GM23338 (cell line): ENCODE measurements around the gene TRNP1. TPM values are rescaled to one million over a fixed set of nuclear protein-coding genes. Genes with fewer than 3 reads are reported as not detected.

Source experiments
- ATAC-seq: fragments of 200-7000 bp; cut with Tn5 transposase; 3 replicates; pipeline ENCODE4 v1.9.1; 2020
- DNase-seq: peaks from one replicate; pipeline ENCODE4 v3.0.0-alpha.2; 2015; ENCODE audit warnings: low spot score
- H2AFZ ChIP-seq: fragments of 200-600 bp; sonication (generic); 2 replicates; pipeline ENCODE4 v1.8.0; 2016; ENCODE audit warnings: antibody characterized with exemption, mild to moderate bottlenecking, moderate library complexity
- H3F3A ChIP-seq: fragments of 200-600 bp; sonication (generic); replicated peaks from 2 replicates; pipeline ENCODE4 v1.8.0; 2017; ENCODE audit warnings: antibody characterized with exemption, mixed run types, low read depth
- H3K27ac ChIP-seq: fragments of 200-600 bp; sonication (generic); 2 replicates; pipeline ENCODE4 v1.6.1; 2016; ENCODE audit warnings: low read depth
- H3K27me3 ChIP-seq: fragments of 200-600 bp; sonication (generic); 2 replicates; pipeline ENCODE4 v1.8.0; 2016; ENCODE audit warnings: mild to moderate bottlenecking, mixed run types, moderate library complexity; ENCODE audit not compliant: insufficient read depth
- H3K36me3 ChIP-seq: fragments of 200-600 bp; sonication (generic); 2 replicates; pipeline ENCODE4 v1.8.0; 2016; ENCODE audit warnings: mild to moderate bottlenecking; ENCODE audit not compliant: insufficient read depth
- H3K4me1 ChIP-seq: fragments of 200-600 bp; sonication (generic); 2 replicates; pipeline ENCODE4 v1.8.0; 2016; ENCODE audit warnings: mild to moderate bottlenecking, moderate library complexity; ENCODE audit not compliant: insufficient read depth
- H3K4me2 ChIP-seq: fragments of 200-600 bp; sonication (generic); 2 replicates; pipeline ENCODE4 v1.7.1; 2017; ENCODE audit warnings: mixed run types
- H3K4me3 ChIP-seq: fragments of 200-600 bp; sonication (generic); 2 replicates; pipeline ENCODE4 v1.6.1; 2016; ENCODE audit warnings: mixed run types
- H3K79me2 ChIP-seq: fragments of 200-600 bp; sonication (generic); replicated peaks from 2 replicates; pipeline ENCODE4 v1.8.0; 2017; ENCODE audit warnings: mild to moderate bottlenecking; ENCODE audit not compliant: insufficient read depth
- H3K9me2 ChIP-seq: fragments of 200-600 bp; sonication (generic); 2 replicates; pipeline ENCODE4 v1.8.0; 2017; ENCODE audit not compliant: insufficient read depth
- H4K20me1 ChIP-seq: fragments of 200-600 bp; sonication (generic); replicated peaks from 2 replicates; pipeline ENCODE4 v1.8.0; 2017; ENCODE audit warnings: mild to moderate bottlenecking; ENCODE audit not compliant: insufficient read depth
- H3K27ac Mint-ChIP-seq: 2 replicates; pipeline ENCODE4 v1.8.0; 2020; ENCODE audit warnings: inconsistent platforms, mild to moderate bottlenecking, moderate library complexity, mixed read lengths
- H3K27me3 Mint-ChIP-seq: 3 replicates; pipeline ENCODE4 v1.8.0; 2022; ENCODE audit warnings: low read depth, mild to moderate bottlenecking, moderate library complexity, mixed read lengths, inconsistent platforms; ENCODE audit not compliant: insufficient read depth, poor library complexity
- H3K36me3 Mint-ChIP-seq: 3 replicates; pipeline ENCODE4 v1.8.0; 2021; ENCODE audit warnings: low read depth, mild to moderate bottlenecking, inconsistent platforms, moderate library complexity, mixed read lengths
- H3K4me1 Mint-ChIP-seq: 3 replicates; pipeline ENCODE4 v1.8.0; 2020; ENCODE audit warnings: mild to moderate bottlenecking, inconsistent platforms, mixed read lengths
- H3K4me3 Mint-ChIP-seq: 3 replicates; pipeline ENCODE4 v1.8.0; 2021; ENCODE audit warnings: moderate library complexity, mild to moderate bottlenecking, inconsistent platforms, mixed read lengths
- H3K9me3 Mint-ChIP-seq: 3 replicates; pipeline ENCODE4 v1.8.0; 2020; ENCODE audit warnings: moderate library complexity, mild to moderate bottlenecking, inconsistent platforms, mixed read lengths
- CREB1 ChIP-seq: fragments of 250-450 bp; sonication (Bioruptor Pico); IDR thresholded peaks from 2 replicates; pipeline ENCODE4 v1.5.0; 2020; ENCODE audit warnings: low read depth, mild to moderate bottlenecking, moderate library complexity
- CTCF ChIP-seq, 2 experiments: fragments of 200-600 bp in 1 of 2; sonication (generic) in 1 of 2; conservative IDR thresholded peaks; 2 replicates each; pipeline versions ENCODE4 v1.5.1 to v1.6.1; 2016 to 2017; ENCODE audit warnings: antibody characterized with exemption in 2 of 2, low read depth in 2 of 2, mild to moderate bottlenecking in 2 of 2, moderate library complexity in 1 of 2
- EZH2phosphoT487 ChIP-seq: fragments of 200-600 bp; sonication (generic); IDR thresholded peaks from one replicate; pipeline ENCODE4 v1.8.1; 2018; ENCODE audit warnings: antibody characterized with exemption; ENCODE audit not compliant: unreplicated experiment
- POLR2AphosphoS5 ChIP-seq: IDR thresholded peaks from 2 replicates; pipeline ENCODE4 v1.6.1; 2016; ENCODE audit warnings: antibody characterized with exemption, low read depth
- polyA plus RNA-seq: library from polyadenylated mRNA; unstranded; fragments of >200 nt; fragmentation: Nextera tagmentation; extraction: Ambion mirVana; gene quantifications from 2 replicates; pipeline ENCODE4 v1.2.1, GENCODE V29; 2016
- total RNA-seq: library from RNA; depleted of rRNA; stranded (reverse); fragments of >200 nt; shearing (Covaris generic); gene quantifications from 2 replicates; pipeline ENCODE4 v1.2.3, GENCODE V29; 2014

Gene TRNP1
- total and polyA plus RNA-seq, 2 experiments from 2014 or later, result 21.2 to 54.3 TPM

GRCh38 chr1:27001570-27002360 is 8.3 kb downstream of the TRNP1 start:
- Mint-ChIP-seq H3K4me3 (no peak overlapping the region; the same call in 2 of the 3 replicates), H3K36me3 (peaks cover 89% of the 10 kb centered on the region), H3K9me3 (peaks cover 3% of the 10 kb centered on the region; the same call in 1 of the 3 replicates), H3K27ac (peak overlapping the region; percentile 97), H3K27me3 (peaks cover 71% of the 10 kb centered on the region), H3K4me1 (peaks cover 79% of the 10 kb centered on the region)
- DNase-seq (peak; percentile 40), ATAC-seq (no peak)
- H3K27ac ChIP-seq, result peak overlapping the region; percentile 100
- peaks cover 71% of the 10 kb centered on the region for H3F3A ChIP-seq
- H3K27me3 ChIP-seq, result no peaks in the 10 kb centered on the region
- no peak overlapping the region for H3K4me3 ChIP-seq
- no peaks in the 10 kb centered on the region; the same call in 1 of the 2 replicates for H4K20me1 ChIP-seq
- H3K4me1 ChIP-seq, result peaks cover 82% of the 10 kb centered on the region
- H3K79me2 ChIP-seq, result peaks cover 57% of the 10 kb centered on the region
- peaks cover 15% of the 10 kb centered on the region for H3K36me3 ChIP-seq
- TF ChIP-seq POLR2AphosphoS5 (peak; percentile 54), CREB1 (no peak)
- H3K4me2 ChIP-seq, result peak overlapping the region; percentile 21; the same call in 1 of the 2 replicates
- no peak overlapping the region for H2AFZ ChIP-seq
- H3K9me2 ChIP-seq, result no peaks in the 10 kb centered on the region

- Histone ChIP-seq H2AFZ (no peak overlapping the region), H3F3A (peaks cover 72% of the 10 kb centered on the region), H3K4me2 (peak overlapping the region; percentile 64), H3K27ac (peak overlapping the region; percentile 94), H3K9me2 (no peaks in the 10 kb centered on the region), H3K79me2 (peaks cover 43% of the 10 kb centered on the region), H3K4me1 (peaks cover 75% of the 10 kb centered on the region), H4K20me1 (no peaks in the 10 kb centered on the region; the same call in 1 of the 2 replicates), H3K4me3 (no peak overlapping the region), H3K27me3 (no peaks in the 10 kb centered on the region), H3K36me3 (peaks cover 15% of the 10 kb centered on the region)
- Mint-ChIP-seq H3K27ac (peak overlapping the region; percentile 91), H3K27me3 (peaks cover 62% of the 10 kb centered on the region), H3K9me3 (no peaks in the 10 kb centered on the region; the same call in 2 of the 3 replicates), H3K4me3 (peak overlapping the region; percentile 45; the same call in 1 of the 3 replicates), H3K4me1 (peaks cover 73% of the 10 kb centered on the region), H3K36me3 (peaks cover 79% of the 10 kb centered on the region)
- TF ChIP-seq CREB1 (no peak), CTCF (conservative IDR thresholded peaks at IDR 0.05; ENCODE audit: low read depth in 2 of 2) (no peak), EZH2phosphoT487 (no peak), POLR2AphosphoS5 (peak; percentile 54; the same call in 1 of the 2 replicates)
- ATAC-seq (peak; percentile 0; the same call in 2 of the 3 replicates), DNase-seq (peak; percentile 50)
Observed at GRCh38 chr1:27003745-27004470, 10.4 kb downstream of the TRNP1 start.
